T47D (cell line): ENCODE results near the gene TNFSF10.
"Not testable (repeated sequence)": the region's sequence is repeated elsewhere in the genome, so short reads cannot be mapped to it uniquely, and the experiment has no call there.

Source experiments
- DNase-seq, 2 experiments: peaks; one replicate each; pipeline versions ENCODE4 v3.0.0 to v3.0.0-alpha.2; 2011 to 2012; ENCODE audit warnings: low read depth in 1 of 2, low spot score in 1 of 2
- JUND ChIP-seq: IDR thresholded peaks from 2 replicates; pipeline ENCODE4 v1.6.1; 2012; ENCODE audit warnings: low read depth
- in situ Hi-C: cut with HindIII; loops from 2 replicates; pipeline ENCODE4 v1.10.0; 2016; ENCODE audit warnings: low sequenced_read_pairs, low pct_unique_long_range_greater_than_20kb

Gene TNFSF10

GRCh38 chr3:172519740-172520139, 3.5 kb downstream of the TNFSF10 start:
- DNase-seq: no peak
- in situ Hi-C loops: no loop called here
- TF ChIP-seq JUND: no peak

DNA sequence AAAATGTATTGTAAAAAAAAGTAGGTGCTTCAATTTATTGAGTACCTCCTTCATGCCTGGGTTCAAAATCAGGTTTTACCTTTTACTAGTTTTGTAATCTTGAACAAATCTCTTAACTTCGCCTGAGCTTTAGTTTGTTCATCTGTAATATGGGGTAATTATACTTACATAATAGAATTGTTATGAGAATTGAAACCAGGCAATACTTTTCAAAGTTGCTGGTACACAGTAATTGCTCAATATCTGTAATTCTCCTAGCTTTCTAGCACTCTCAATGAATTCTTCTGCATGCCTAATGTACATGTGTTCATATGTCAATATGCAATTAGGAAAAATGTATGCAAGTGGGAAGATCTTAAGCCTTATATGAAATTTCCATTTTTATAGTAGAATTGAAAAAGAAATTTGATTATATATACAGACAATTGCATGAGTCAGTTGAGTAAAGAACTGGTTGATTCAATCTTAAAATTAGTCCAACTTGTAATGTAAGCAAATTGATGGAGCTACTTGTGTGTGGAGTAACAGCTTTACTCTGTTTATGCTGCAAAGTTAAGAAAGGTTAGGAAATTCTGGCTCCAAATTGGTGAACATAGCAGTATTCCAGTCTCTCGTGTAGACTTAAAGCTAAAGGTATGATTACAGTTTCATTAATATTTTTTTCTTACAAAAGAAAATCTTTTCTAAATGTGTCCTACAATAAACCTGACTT, 4.1 kb downstream of the TNFSF10 start:
- peak; percentile 47; the same call in 1 of the 2 replicates for TF ChIP-seq JUND
- in situ Hi-C loops: no loop called here

DNA sequence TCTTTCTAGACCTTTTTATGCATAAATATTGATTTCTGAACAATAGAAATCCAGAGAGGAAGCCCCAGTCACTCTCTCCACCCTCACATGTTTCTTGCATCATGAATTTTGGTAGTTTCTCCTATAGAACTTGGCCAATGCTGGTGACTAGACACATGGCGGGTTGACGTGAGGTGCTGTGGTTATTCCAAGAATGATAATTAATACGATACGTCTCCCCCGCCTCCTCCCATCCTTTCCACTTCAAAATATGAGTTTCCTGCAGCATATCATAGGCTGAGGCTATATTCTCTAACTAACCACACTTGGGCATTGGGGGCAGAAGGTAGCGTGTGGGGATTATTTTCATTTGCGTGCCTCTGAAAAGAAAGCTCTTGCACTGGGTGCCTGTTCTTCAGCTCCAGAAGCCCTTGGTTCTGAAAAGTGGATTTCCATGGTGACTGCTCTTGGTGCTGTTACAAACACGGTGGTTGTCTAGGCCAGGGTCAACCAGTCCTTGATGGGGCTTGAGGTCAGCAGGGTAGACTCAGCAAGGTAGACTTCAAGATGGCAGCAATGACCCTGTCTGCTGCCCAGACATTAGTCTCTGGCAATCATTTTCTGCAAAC, 5.3 kb downstream of the TNFSF10 start:
- in situ Hi-C loops: no loop called here
- no peak for TF ChIP-seq JUND
- DNase-seq: no peak

More for the DNA sequence above, 4.1 kb downstream of the TNFSF10 start:
- no peak for DNase-seq

DNA sequence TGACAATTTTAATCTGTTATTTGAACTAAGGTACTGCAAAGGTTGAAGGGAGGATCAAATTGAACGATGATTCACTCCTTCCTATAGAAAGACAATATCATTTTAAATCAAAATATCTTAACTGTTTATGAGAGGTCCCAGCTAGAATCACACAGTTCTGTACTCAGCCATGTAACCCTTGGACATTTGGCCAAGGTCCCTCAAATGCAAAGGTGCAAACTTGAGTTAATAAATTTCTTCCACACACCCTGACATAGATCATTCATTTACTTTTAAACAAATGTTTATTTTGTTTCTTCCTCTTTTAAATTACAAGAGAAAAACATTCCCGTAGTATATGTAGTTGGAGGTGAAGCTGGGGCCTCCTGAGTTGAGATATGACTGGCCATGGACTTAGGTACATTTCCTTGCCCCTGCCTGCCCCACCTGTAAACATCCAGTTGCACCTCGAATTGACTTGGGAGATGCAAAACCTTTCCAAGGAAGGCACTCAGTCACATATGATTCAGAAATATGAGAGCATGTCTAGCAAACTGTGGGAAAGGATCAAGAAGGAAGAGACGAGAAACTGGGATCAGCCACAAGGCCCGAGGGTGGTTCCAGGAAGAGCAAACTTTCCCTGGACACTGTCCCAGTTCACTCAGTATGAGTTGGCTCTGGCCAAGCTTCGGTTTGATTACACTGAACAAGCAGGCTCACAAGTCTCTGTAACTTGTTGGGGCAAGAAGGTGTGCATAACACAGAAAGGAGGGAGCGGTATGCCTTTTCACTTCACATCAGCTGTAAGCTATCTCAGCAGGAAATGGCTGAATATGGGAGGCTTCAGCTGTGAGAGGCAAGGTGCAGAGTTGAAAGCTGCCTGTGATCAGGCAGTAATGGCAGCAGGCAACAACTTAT, 6.7 kb downstream of the TNFSF10 start:
- DNase-seq: peak; percentile 47 to 96
- no peak for TF ChIP-seq JUND
- in situ Hi-C loops: no loop called here

- TF ChIP-seq JUND: no peak
- in situ Hi-C loops: no loop called here
- no peak for DNase-seq
These were observed 7.9 kb downstream of the TNFSF10 start for GRCh38 chr3:172515130-172515918.

DNA sequence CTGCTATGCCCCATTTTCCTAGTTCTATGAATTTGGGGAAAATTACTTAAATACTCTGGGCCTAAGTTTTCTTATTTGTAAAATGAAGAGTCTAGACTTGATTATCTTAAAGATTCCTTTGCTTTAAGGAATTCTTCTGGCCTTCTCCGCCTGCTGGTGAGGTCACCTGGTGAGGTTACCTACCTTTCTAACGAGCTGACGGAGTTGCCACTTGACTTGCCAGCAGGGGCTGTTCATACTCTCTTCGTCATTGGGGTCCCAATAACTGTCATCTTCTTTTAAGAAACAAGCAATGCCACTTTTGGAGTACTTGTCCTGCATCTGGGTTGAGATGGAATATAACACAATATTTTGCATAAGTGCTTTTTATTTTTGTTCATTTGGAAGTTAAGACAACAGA, 8.6 kb downstream of the TNFSF10 start:
- DNase-seq: no peak
- no peak for TF ChIP-seq JUND
- in situ Hi-C loops: no loop called here

- DNase-seq: no peak
These were observed 9.7 kb downstream of the TNFSF10 start for GRCh38 chr3:172513488-172513887.

DNA sequence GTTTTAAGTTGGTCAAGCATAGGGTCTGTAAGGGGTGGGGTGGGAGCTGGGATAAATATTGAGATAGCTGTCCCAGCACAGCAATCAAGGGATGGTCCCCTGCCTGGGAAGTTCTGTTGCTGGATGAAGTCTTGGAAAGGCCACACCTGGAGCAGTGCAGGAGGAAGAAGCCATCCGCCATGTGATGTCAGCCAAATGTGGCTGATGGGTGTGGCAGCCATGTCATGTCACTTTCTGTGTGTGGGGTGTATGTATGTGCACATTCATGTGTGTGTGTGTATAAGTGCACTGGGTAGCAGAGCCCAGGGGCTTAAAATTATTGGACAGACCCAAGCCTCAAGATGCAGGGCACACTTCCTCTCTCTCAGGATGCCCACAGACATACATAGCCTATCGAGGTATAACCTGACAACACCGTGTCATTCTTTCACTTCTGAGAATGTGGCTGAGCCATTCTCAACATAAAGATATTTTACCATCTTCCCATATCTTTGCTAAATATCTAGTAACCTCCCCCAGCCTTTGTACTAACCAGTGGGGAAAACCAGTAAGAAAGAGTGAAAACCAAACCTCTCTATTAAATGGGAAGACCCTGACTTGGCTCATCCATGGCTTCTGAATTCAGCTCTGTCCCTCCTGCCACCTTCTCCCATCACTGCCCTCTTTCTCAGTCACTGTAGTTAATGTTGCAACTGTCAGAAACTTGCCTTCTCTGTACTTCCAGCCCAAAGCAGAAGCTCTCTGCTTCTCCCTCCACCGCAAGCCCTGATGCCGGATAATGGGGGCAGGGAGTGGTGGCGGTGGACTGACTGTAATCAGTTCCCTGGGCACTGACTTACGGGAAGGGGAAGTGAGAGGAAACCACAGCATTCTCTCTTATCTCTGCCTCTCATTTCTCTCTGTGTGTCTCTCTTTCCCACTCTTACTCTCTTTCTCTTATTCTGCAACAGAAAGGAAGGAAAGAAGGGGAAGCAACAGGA, 11.2 kb downstream of the TNFSF10 start:
- TF ChIP-seq JUND: no peak
- no peak for DNase-seq
- in situ Hi-C loops: no loop called here

More at GRCh38 chr3:172513488-172513887, 9.7 kb downstream of the TNFSF10 start:
- in situ Hi-C loops: no loop called here
- TF ChIP-seq JUND: no peak

DNA sequence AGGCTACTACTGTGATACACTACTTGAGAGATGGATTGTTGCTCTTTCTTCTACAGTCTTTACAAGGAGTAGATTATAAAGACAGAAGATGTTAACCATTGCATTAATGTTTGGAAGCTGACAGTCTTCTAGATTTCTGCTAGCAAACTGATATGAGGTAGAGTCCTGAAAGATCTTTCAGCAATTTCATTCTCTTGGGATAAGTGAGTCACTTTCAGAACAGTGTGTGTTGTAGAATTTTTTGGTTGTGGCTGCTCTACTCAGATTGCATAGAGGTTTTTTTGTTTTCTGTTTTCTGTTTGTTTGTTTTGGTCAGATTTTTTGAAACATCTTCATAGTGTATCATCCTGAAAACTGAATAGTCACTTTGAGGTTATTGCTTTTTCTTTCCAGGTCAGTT, 17.1 kb downstream of the TNFSF10 start:
- no peak for TF ChIP-seq JUND
- in situ Hi-C loops: no loop called here
- DNase-seq: no peak

- no peak for TF ChIP-seq JUND
- DNase-seq: no peak
- in situ Hi-C loops: no loop called here
These were observed 21.7 kb downstream of the TNFSF10 start for GRCh38 chr3:172501540-172501939.

DNA sequence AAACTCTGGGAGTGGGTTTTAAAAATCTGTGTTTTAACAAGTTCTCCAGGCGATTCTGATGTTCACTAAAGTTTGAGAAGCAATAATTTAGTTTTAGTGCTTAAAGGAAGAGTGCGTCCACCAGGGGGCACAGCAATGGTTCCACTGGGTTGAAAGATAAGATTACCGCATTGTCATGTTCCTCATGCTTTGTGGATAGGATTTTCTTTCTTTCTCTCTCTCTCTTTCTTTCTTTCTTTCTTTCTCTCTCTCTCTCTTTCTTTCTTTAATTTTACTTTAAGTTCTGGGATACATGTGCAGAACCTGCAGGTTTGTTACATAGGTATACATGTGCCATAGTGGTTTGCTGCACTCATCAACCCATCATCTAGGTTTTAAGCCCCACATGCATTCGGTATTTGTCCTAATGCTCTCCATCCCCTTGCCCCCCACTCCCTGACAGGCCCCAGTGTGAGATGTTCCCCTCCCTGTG, 33.0 kb downstream of the TNFSF10 start:
- peak; percentile 52 to 89 for DNase-seq
- in situ Hi-C loops: not testable (repeated sequence)

- no peak for DNase-seq
- in situ Hi-C loops: no loop called here
- no peak for TF ChIP-seq JUND
These were observed 45.1 kb downstream of the TNFSF10 start for GRCh38 chr3:172478116-172478515.
